ENCODE data around the gene PDXP.

DNA sequence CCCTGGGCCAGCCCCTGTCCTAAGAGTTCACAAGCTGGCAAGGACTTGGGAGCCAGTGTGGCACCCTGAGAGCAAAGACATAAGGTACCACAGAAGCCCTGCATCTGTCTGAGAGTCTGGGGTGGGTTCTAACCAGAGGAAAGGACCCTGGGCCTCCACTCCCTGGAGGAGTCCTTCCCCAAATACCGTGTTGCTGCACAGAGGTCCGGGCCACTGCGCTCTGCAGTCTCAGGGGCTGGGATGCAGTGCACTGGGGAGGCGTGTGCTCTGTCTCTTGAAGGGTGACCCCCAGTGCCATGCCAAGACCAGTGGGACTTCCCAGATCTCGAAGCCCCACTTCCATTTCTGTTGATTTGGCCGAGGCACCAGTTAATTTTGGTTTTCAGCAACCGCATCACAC, 23.4 kb upstream of the PDXP start:
- TF ChIP-seq EZH2phosphoT487 (IDR thresholded peaks at IDR 0.05; ENCODE audit: insufficient read depth, low read depth): no peak
- TF ChIP-seq EZH2 (IDR thresholded peaks at IDR 0.05; ENCODE audit: insufficient read depth, poor library complexity, severe bottlenecking): no peak

Data from GM23248 (cell line).